NCI-H1930 (cell line): Measurements from ENCODE around the gene KLHDC9.

Source experiments
- DNase-seq, 2 experiments: peaks; one replicate each; lab custom pipeline; 2025; lab: John Stamatoyannopoulos, UW

The KLHDC9 gene

DNA sequence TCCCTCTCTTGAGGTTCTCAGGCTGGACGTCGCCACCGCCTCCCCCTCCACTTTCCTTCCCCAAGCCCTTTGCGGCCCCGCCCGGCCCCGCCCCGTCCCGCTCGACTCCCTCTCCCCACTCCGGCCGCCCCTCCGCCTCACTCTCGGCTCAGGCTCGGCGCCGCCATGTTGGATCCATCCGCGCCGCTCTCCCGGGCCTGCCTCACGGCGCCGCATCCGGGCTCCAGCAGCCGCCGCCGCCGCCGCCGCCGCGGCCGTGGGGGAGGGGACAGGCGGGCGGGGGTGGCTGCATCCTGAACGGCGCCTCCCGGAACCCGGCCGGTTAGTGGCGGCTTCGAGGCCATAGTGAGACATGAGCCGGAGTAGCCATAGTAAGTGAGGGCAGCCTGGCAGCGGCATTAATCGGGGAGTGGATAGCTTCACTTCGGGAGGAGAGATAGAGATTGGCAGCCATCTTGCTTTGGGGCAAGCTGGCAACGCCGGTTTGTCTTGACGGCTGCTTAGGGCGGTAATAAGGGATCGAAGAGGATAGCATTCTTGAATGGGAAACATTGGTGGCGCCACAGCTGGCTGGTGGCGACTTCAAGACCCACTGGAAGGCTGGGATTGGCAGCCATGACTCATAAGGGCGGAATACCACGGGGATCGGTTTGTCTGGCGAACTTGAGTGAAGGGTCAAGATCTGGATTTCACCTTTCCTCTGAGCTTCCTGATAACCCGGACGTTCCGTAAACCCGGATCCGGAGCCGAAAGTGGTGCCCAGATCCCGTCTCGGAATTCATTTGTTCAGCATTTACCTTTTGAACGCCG is 34.5 kb downstream of the KLHDC9 start, which contains the start of gene DEDD:
Gene DEDD, minus strand, starts transcription at position 258 of the 810 bp plus-strand sequence. CDS start 8,205 bp downstream, outside the sequence.
- peak; percentile 94 to 95 for DNase-seq

DNA sequence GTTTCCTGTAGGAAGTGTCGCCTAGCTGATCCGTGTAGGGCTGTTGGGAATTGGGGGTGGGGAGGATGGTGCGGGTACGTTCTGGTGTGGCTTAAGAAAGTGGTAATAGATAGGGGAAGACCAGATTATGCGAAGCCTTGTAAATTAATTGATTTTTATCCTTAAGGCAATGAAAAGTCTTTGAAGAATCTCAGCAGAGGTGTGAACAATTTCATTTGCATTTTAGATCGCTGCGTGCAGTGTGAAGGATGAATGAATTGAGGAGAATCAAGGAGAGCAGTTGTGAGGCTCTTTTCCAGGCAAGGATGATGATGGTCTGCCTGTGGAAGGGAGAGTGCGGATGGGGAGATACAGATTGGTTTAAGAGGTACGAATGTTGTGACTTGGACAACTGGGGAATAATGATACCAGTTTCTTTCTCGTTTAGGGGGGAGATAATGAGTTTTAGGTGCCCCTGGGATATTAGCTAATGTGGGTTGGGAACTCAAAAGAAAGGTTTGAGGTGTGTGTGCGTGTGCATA is 35.1 kb downstream of the KLHDC9 start:
- DNase-seq: no peak

DNA sequence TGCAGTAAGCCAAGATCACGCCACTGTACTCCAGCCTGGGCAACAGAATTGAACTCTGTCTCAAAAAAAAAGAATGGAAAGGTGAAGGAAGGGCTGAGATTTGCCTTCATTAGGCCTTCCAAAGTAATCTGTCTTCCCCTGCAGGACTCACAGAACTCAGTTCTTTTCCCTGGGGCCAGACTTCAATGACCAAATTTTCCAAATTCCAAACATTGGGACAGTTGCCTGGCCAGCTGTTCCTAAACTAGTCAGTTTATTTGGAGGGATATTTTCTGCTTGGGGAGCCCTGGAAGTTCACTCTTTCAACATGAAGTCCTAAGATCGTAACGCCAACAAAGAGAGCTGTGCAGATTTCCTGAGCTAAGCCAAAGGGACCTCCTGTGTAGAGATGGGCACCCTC is 39.7 kb downstream of the KLHDC9 start:
- no peak for DNase-seq

DNA sequence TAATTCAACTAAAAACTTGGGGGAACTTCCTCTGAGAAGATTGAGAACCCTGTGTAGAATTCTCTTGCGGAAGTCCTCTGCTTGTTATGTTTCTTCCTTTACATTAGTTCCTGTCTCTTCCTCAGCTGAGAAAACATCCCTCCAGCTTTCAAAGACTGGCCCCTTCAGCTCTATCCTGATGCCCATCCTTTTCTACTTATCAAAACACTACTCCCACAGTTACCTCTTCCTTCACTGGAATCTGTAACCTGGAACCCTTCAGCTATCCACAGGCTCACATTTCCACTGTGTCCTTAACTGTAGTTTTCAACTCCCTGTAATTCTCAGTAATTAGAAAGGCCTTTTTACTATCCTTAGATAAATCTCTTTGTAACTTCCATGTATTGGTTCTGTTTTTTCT is 40.3 kb downstream of the KLHDC9 start:
- DNase-seq: no peak

DNA sequence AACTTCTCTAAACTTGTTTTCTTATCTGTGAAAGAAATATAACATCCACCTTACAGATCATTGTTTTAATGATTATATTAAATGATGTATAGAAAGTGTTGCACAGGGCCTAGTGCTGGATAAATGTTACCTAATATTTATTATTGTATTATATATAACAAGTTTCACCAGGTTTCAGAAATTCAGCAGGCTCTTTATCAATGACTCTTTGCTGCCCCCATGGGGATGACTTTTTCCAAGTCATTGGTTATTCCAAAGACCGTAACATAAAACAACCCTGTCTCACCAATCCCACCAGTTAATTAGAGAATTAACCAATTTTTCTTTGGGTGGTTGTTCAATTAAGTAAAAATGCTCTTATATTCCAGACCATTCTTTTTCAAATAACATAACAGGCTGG is 41.6 kb downstream of the KLHDC9 start:
- DNase-seq: peak in 1 of 2 experiments; percentile 6

DNA sequence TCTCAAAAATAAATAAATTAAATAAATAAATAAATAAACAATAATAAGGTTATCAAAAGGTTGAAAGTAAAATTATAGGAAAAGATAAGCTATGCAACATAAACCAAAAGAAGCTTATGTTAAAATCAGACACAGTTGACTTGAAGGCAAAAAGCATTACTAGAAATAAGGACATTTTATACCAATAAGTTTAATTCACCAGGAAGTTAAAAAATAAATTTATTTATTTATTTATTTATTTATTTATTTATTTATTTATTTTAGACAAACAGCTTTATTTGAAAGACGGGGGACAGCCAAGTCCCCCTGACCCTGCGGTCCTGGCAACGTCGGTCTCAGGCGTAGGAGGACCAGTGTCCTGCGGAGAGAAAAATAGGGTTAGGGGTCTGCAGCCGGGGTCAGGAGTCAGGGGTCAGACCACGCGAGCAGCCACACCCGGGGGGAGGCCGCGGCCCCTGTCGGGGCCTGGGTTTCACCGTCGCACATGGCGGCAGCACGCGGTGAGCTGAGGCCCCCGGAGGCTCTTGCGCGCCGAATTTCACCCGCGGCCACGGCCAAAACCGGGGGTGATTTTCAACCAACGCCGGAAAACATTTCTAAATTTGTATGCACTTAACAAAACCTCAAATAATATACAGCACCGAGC is 42.7 kb downstream of the KLHDC9 start:
- no peak for DNase-seq

DNA sequence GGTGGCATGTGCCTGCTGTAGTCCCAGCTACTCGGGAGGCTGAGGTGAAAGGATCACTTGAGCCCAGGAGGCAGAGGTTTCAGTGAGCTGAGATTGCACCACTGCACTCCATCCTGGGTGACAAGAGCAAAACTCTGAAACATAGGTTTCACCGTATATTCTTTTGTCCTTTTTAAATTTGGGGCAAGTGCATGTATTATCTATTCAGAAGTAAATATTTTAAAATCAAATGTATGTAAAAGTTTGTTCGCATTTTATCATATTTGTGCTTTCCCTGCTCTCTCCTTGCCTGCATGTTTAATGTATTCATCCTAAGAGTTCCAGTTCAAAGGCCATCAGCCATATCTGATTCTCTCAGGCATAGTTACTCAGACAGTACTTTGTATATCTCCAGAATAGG is 47.7 kb downstream of the KLHDC9 start:
- no peak for DNase-seq
